ENCODE results near the gene SLC6A20.

The SLC6A20 gene

GRCh38 chr3:45778761-45779201 is 17.6 kb downstream of the SLC6A20 start:
- H3K4me3 ChIP-seq (ENCODE audit: extremely low read depth, insufficient read depth, low read length, poor library complexity, severe bottlenecking) = no peak overlapping the region
- 90 to 93% methylated on average over 2 to 3 of the region's 3 CpGs for WGBS, 2 experiments (ENCODE audit: insufficient coverage in 2 of 2)

GRCh38 chr3:45777746-45778386 is 18.5 kb downstream of the SLC6A20 start:
- no peaks in the 10 kb centered on the region for H3K9me3 ChIP-seq (ENCODE audit: control insufficient read depth, low read length)
- 89 to 92% methylated on average over 7 to 8 of the region's 11 CpGs for WGBS, 2 experiments (ENCODE audit: insufficient coverage in 2 of 2)
- H3K4me3 ChIP-seq (ENCODE audit: extremely low read depth, insufficient read depth, low read length, poor library complexity, severe bottlenecking) = no peak overlapping the region
- no peaks in the 10 kb centered on the region for H3K4me1 ChIP-seq (ENCODE audit: control insufficient read depth, insufficient read depth, low read length, poor library complexity, severe bottlenecking)
- H3K27ac ChIP-seq (ENCODE audit: low read depth, low read length, severe bottlenecking) = no peak overlapping the region
- H3K36me3 ChIP-seq (ENCODE audit: control insufficient read depth, insufficient read depth, low read length) = no peaks in the 10 kb centered on the region

More at GRCh38 chr3:45778761-45779201, 17.6 kb downstream of the SLC6A20 start:
- no peaks in the 10 kb centered on the region for H3K36me3 ChIP-seq (ENCODE audit: control insufficient read depth, insufficient read depth, low read length)
- H3K9me3 ChIP-seq (ENCODE audit: control insufficient read depth, low read length) = no peaks in the 10 kb centered on the region
- no peaks in the 10 kb centered on the region for H3K4me1 ChIP-seq (ENCODE audit: control insufficient read depth, insufficient read depth, low read length, poor library complexity, severe bottlenecking)
- no peak overlapping the region for H3K27ac ChIP-seq (ENCODE audit: low read depth, low read length, severe bottlenecking)

- no peak overlapping the region for H3K27ac ChIP-seq (ENCODE audit: low read depth, low read length, severe bottlenecking)
- H3K4me3 ChIP-seq (ENCODE audit: extremely low read depth, insufficient read depth, low read length, poor library complexity, severe bottlenecking) = no peak overlapping the region
- H3K4me1 ChIP-seq (ENCODE audit: control insufficient read depth, insufficient read depth, low read length, poor library complexity, severe bottlenecking) = no peaks in the 10 kb centered on the region
- 92 to 97% methylated on average over 4 to 6 of the region's 8 CpGs for WGBS, 2 experiments (ENCODE audit: insufficient coverage in 2 of 2)
- H3K9me3 ChIP-seq (ENCODE audit: control insufficient read depth, low read length) = no peaks in the 10 kb centered on the region
- no peaks in the 10 kb centered on the region for H3K36me3 ChIP-seq (ENCODE audit: control insufficient read depth, insufficient read depth, low read length)
Measured at GRCh38 chr3:45777111-45777745, 19.1 kb downstream of the SLC6A20 start.

- Histone ChIP-seq H3K4me1 (ENCODE audit: control insufficient read depth, insufficient read depth, low read length, poor library complexity, severe bottlenecking) (no peaks in the 10 kb centered on the region), H3K27ac (ENCODE audit: low read depth, low read length, severe bottlenecking) (no peak overlapping the region), H3K4me3 (ENCODE audit: extremely low read depth, insufficient read depth, low read length, poor library complexity, severe bottlenecking) (no peak overlapping the region), H3K36me3 (ENCODE audit: control insufficient read depth, insufficient read depth, low read length) (no peaks in the 10 kb centered on the region), H3K9me3 (ENCODE audit: control insufficient read depth, low read length) (no peaks in the 10 kb centered on the region)
- WGBS, 2 experiments (ENCODE audit: insufficient coverage in 2 of 2) = 92 to 93% methylated on average over 7 to 8 of the region's 8 CpGs
Measured at GRCh38 chr3:45776611-45777010, 19.7 kb downstream of the SLC6A20 start.

GRCh38 chr3:45776301-45776595 is 20.1 kb downstream of the SLC6A20 start:
- Histone ChIP-seq H3K4me1 (ENCODE audit: control insufficient read depth, insufficient read depth, low read length, poor library complexity, severe bottlenecking) (no peaks in the 10 kb centered on the region), H3K9me3 (ENCODE audit: control insufficient read depth, low read length) (no peaks in the 10 kb centered on the region), H3K36me3 (ENCODE audit: control insufficient read depth, insufficient read depth, low read length) (no peaks in the 10 kb centered on the region), H3K27ac (ENCODE audit: low read depth, low read length, severe bottlenecking) (no peak overlapping the region), H3K4me3 (ENCODE audit: extremely low read depth, insufficient read depth, low read length, poor library complexity, severe bottlenecking) (no peak overlapping the region)
- WGBS, 2 experiments (ENCODE audit: insufficient coverage in 2 of 2) = 89 to 93% methylated on average over 1 to 3 of the region's 3 CpGs

- no peaks in the 10 kb centered on the region for H3K9me3 ChIP-seq (ENCODE audit: control insufficient read depth, low read length)
- H3K4me1 ChIP-seq (ENCODE audit: control insufficient read depth, insufficient read depth, low read length, poor library complexity, severe bottlenecking) = no peaks in the 10 kb centered on the region
- H3K27ac ChIP-seq (ENCODE audit: low read depth, low read length, severe bottlenecking) = no peak overlapping the region
- 90 to 95% methylated on average over 14 to 17 of the region's 17 CpGs for WGBS, 2 experiments (ENCODE audit: insufficient coverage in 2 of 2)
- H3K36me3 ChIP-seq (ENCODE audit: control insufficient read depth, insufficient read depth, low read length) = no peaks in the 10 kb centered on the region
- no peak overlapping the region for H3K4me3 ChIP-seq (ENCODE audit: extremely low read depth, insufficient read depth, low read length, poor library complexity, severe bottlenecking)
Measured at GRCh38 chr3:45775571-45776300, 20.6 kb downstream of the SLC6A20 start.

GRCh38 chr3:45774581-45775521 is 21.5 kb downstream of the SLC6A20 start:
- Histone ChIP-seq H3K27ac (ENCODE audit: low read depth, low read length, severe bottlenecking) (no peak overlapping the region), H3K9me3 (ENCODE audit: control insufficient read depth, low read length) (no peaks in the 10 kb centered on the region), H3K4me1 (ENCODE audit: control insufficient read depth, insufficient read depth, low read length, poor library complexity, severe bottlenecking) (no peaks in the 10 kb centered on the region), H3K36me3 (ENCODE audit: control insufficient read depth, insufficient read depth, low read length) (no peaks in the 10 kb centered on the region), H3K4me3 (ENCODE audit: extremely low read depth, insufficient read depth, low read length, poor library complexity, severe bottlenecking) (no peak overlapping the region)
- 79 to 87% methylated on average over 4 of the region's 8 CpGs for WGBS, 2 experiments (ENCODE audit: insufficient coverage in 2 of 2)

GRCh38 chr3:45773714-45774449 is 22.5 kb downstream of the SLC6A20 start:
- Histone ChIP-seq H3K9me3 (ENCODE audit: control insufficient read depth, low read length) (no peaks in the 10 kb centered on the region), H3K4me1 (ENCODE audit: control insufficient read depth, insufficient read depth, low read length, poor library complexity, severe bottlenecking) (no peaks in the 10 kb centered on the region), H3K27ac (ENCODE audit: low read depth, low read length, severe bottlenecking) (no peak overlapping the region), H3K4me3 (ENCODE audit: extremely low read depth, insufficient read depth, low read length, poor library complexity, severe bottlenecking) (no peak overlapping the region), H3K36me3 (ENCODE audit: control insufficient read depth, insufficient read depth, low read length) (no peaks in the 10 kb centered on the region)
- WGBS, 2 experiments (ENCODE audit: insufficient coverage in 2 of 2) = 64 to 87% methylated on average over 4 to 5 of the region's 7 CpGs

GRCh38 chr3:45773072-45773471 is 23.3 kb downstream of the SLC6A20 start:
- WGBS, 2 experiments (ENCODE audit: insufficient coverage in 2 of 2) = 95% methylated on average over 3 of the region's 5 CpGs; no CpG with 5 or more reads in 1 of the 2 experiments
- Histone ChIP-seq H3K27ac (ENCODE audit: low read depth, low read length, severe bottlenecking) (no peak overlapping the region), H3K9me3 (ENCODE audit: control insufficient read depth, low read length) (no peaks in the 10 kb centered on the region), H3K4me3 (ENCODE audit: extremely low read depth, insufficient read depth, low read length, poor library complexity, severe bottlenecking) (no peak overlapping the region), H3K36me3 (ENCODE audit: control insufficient read depth, insufficient read depth, low read length) (no peaks in the 10 kb centered on the region), H3K4me1 (ENCODE audit: control insufficient read depth, insufficient read depth, low read length, poor library complexity, severe bottlenecking) (no peaks in the 10 kb centered on the region)
